Kidney epithelial cell (primary cell): ENCODE measurements around the gene ADCY4. TPM values are rescaled to one million over a fixed set of nuclear protein-coding genes. Genes with fewer than 3 reads are reported as not detected.

Experiments
- DNase-seq: peaks from one replicate; pipeline ENCODE4 v3.0.0-alpha.2; 2010; ENCODE audit warnings: low read depth
- H3K27me3 ChIP-seq: 2 replicates; pipeline ENCODE4 v1.6.0; 2011; ENCODE audit warnings: low read length; ENCODE audit not compliant: control insufficient read depth, insufficient read depth
- H3K36me3 ChIP-seq: 2 replicates; pipeline ENCODE4 v1.5.1; 2011; ENCODE audit warnings: low read length; ENCODE audit not compliant: control insufficient read depth, insufficient read depth
- H3K4me3 ChIP-seq: 2 replicates; pipeline ENCODE4 v1.5.1; 2011; ENCODE audit warnings: low read depth, mild to moderate bottlenecking, control low read depth, low read length
- total RNA-seq: library from RNA; depleted of rRNA; stranded (reverse); fragments of >200 nt; gene quantifications from 2 replicates; pipeline ENCODE4 v1.2.3, GENCODE V29; 2015
- TF ChIP-seq, protein P1 (sequence below): IDR thresholded peaks from 2 replicates; pipeline ENCODE4 v1.5.1; 2011; ENCODE audit warnings: mild to moderate bottlenecking, moderate library complexity, low read length, control low read depth, inconsistent platforms; ENCODE audit not compliant: insufficient read depth, poor library complexity, severe bottlenecking

ADCY4 gene
- total RNA-seq, 1 donor from 2014 or later = 9.0 TPM

DNA sequence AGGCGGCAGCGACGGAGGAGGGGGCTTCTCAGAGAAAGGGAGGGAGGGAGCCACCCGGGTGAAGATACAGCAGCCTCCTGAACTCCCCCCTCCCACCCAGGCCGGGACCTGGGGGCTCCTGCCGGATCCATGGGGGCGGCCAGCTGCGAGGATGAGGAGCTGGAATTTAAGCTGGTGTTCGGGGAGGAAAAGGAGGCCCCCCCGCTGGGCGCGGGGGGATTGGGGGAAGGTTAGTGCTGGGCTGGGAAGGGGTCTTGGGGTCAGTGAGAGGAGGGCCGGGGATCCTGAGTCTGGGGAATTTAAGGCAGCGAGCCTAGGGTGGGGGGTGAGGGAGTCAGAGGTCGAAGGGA is 33.3 kb upstream of the ADCY4 start:
- DNase-seq = no peak
- Histone ChIP-seq H3K36me3 (no peaks in the 10 kb centered on the region), H3K4me3 (peak overlapping the region; percentile 82), H3K27me3 (no peaks in the 10 kb centered on the region)
- TF ChIP-seq, protein P1, sequence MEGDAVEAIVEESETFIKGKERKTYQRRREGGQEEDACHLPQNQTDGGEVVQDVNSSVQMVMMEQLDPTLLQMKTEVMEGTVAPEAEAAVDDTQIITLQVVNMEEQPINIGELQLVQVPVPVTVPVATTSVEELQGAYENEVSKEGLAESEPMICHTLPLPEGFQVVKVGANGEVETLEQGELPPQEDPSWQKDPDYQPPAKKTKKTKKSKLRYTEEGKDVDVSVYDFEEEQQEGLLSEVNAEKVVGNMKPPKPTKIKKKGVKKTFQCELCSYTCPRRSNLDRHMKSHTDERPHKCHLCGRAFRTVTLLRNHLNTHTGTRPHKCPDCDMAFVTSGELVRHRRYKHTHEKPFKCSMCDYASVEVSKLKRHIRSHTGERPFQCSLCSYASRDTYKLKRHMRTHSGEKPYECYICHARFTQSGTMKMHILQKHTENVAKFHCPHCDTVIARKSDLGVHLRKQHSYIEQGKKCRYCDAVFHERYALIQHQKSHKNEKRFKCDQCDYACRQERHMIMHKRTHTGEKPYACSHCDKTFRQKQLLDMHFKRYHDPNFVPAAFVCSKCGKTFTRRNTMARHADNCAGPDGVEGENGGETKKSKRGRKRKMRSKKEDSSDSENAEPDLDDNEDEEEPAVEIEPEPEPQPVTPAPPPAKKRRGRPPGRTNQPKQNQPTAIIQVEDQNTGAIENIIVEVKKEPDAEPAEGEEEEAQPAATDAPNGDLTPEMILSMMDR = no peak

DNA sequence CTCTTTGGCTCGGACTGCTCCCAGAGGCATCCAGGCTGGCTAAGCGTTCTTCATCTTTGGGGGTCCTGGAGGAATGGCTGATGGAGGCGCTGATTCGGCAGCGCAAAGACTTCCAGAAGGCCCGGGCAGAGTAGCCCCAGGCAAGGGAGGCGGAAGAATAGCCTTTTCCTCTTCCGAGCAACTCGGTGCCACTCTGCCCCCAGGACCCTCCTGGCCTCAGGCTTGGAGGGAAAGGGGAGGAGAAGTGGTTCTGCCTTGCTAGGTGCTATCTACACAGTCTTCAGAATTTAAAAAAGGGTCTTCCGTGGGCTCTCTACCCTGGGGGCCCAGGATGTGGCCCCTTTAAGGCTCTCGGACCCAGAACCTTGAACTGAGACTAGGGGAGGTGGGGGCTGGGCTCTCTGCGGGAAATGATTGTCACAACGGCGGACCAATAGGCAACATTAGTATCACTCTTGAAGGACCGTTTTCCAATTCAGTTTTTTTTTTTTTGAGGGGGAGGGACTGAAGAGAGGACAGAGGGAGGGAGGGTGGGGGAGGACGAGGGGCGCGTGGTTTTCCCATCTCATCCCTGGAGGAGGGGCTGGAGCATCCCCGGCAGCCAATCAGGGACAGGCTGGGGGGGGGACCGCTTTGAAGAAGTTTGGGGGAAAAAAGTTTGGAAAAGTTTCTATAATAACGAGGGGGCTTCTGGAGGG is 32.8 kb upstream of the ADCY4 start, which contains the start of gene NFATC4:
TSS of gene NFATC4 (plus strand) at position 671 of the 698 bp plus-strand sequence. CDS start 157 bp downstream, outside the sequence.
- DNase-seq = peak; percentile 72

DNA sequence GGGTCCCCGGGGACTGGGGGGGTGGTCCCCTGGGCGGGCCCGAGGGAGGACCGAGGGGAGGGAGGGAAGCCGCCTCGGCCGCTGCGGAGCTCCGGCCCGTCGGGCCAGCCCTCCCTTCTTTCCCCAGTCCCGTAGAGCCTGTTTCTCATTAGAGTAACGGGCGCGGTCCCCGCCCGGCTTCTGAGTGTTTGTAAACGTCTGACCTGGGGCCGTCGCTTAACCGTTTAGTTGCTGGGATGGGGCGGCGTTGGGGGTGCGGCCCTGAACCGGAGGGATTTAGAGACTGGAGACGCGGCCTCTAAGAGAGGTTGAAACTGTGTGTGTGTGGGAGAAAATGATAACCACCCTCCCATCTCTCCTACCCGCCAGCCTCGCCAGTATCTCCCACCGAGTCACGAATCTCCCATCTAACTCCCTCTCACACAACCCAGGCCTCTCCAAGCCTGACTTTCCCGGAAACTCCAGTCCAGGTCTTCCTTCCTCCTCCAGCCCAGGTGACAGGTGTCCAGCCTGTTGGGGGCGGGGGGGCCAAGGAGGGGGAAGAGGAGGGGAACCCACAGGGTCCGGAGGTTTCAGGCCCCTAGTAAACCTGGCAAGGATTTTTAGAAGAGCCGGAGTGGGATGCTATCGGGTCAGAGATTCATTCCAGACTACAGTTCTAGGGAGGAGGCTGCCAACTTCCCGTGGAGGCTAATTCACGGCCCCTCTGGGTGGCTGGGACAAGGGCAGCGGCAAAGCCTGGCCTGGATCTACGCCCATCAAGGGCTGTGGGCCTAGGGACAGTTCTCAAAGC is 32.0 kb upstream of the ADCY4 start:
- no peaks in the 10 kb centered on the region for H3K27me3 ChIP-seq
- no peaks in the 10 kb centered on the region for H3K36me3 ChIP-seq
- peak overlapping the region; percentile 82 for H3K4me3 ChIP-seq
- TF ChIP-seq, protein P1 = no peak
- peak; percentile 76 for DNase-seq

More for the DNA sequence above, 32.8 kb upstream of the ADCY4 start, which contains the start of gene NFATC4:
- H3K27me3 ChIP-seq = no peaks in the 10 kb centered on the region
- TF ChIP-seq, protein P1 = no peak
- peak within 1 kb of the TSS; percentile 82 for H3K4me3 ChIP-seq
- H3K36me3 ChIP-seq = no peaks in the 10 kb centered on the region

DNA sequence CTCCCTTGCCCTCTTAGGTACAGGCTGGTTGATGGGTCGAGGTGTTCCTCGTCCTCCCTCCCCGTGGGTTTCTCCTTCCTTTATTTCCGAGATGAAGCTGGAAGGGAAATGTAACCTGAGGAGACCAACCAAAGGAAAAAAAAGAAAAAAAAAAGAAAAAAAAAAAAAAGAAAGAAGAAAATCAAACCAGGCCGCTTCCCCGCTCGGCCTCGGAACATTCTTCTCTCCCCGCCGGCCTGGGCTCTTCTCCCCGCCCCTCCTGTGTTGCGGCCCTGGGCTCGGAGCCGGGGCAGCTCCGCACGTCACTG is 31.5 kb upstream of the ADCY4 start:
- no peaks in the 10 kb centered on the region for H3K27me3 ChIP-seq
- no peaks in the 10 kb centered on the region for H3K36me3 ChIP-seq
- DNase-seq = no peak
- peak overlapping the region; percentile 82 for H3K4me3 ChIP-seq
- TF ChIP-seq, protein P1 = no peak

DNA sequence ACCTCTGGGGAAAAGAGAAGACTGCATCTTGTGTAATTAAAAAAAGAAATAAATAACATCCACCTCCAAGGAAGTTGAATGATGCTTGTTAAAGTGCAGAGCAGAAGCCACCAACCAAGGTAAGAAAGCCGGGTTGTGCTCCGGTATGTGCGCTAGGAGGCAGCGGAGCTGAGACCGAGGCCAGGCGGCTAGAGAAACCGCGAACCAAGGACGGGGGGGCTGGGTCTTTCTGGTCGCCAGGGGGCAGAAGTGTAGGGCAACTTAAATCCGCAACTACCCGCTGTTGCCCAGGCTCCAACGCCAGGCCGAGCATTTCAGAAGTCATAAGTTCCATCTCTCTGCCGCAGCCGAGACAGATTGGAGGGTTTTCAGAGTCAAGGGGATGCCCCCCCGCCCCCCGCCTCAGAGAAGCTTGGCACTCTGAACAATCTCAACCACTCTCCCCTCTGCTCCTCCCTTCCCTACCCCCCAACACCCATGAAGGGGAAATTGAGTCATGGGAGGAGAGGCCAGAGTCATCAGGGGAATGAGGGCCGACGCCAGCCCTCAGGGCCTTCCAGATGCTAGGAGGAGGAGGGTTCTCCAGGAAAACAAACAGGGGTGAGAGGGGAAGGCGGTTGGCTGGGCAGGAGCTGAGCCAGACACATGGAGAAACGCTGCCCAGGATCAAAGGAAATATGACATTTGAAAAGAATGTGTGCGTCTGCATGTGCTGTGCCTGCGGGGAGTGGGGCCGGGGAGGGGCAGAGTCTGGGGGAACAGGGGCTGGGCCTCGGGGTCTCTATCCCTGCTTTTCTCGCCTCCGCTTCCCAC is 30.9 kb upstream of the ADCY4 start:
- peak; percentile 69 for DNase-seq
- no peaks in the 10 kb centered on the region for H3K36me3 ChIP-seq
- H3K27me3 ChIP-seq = no peaks in the 10 kb centered on the region
- peak overlapping the region; percentile 82 for H3K4me3 ChIP-seq
- TF ChIP-seq, protein P1 = peak; percentile 98
